ENCODE measurements around the gene IDH3G. TPM values are rescaled to one million over a fixed set of nuclear protein-coding genes. Genes with fewer than 3 reads are reported as not detected.

The IDH3G gene
- total RNA-seq, 1 experiment from 2014 or later: 43.2 TPM

DNA sequence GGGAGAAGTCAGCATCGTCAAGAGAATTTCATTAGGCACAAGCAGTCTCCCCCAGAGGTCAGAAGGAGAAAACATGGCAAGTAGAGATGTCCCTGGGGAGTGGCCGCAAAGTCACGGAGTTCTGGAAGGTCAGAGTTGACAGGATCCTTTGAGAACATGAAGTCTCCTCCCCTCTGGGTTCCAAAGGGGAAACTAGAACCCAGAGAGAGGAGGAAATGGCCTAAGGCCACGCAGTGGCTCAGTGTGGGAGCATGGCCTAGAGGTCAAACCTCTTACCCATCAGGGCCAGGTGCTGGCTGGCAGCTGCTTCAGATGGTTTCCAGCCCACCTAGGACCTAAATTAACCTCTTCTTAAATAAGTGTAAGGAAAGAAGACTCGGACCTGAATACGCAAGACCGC is 884 bp downstream of the IDH3G start:
- H3K23ac ChIP-seq (ENCODE audit: insufficient read length, low read depth, low read length): no peak overlapping the region
- H3K79me2 ChIP-seq (ENCODE audit: insufficient read depth, low read length): peaks cover 4% of the 10 kb centered on the region; the same call in 1 of the 2 replicates
- H3K14ac ChIP-seq (ENCODE audit: insufficient read depth, low read length): no peak overlapping the region
- H2AFZ ChIP-seq (ENCODE audit: low read length): no peak overlapping the region
- H3K9ac ChIP-seq (ENCODE audit: extremely low read depth, insufficient read length, low read length): peak overlapping the region; percentile 5
- H2BK15ac ChIP-seq (ENCODE audit: low read depth, low read length): no peak overlapping the region
- H4K5ac ChIP-seq (ENCODE audit: insufficient read length, low read depth, low read length): no peak overlapping the region
- H4K8ac ChIP-seq (replicated peaks; ENCODE audit: insufficient read length, low read depth, low read length): no peak overlapping the region
- no peak overlapping the region for H2AK5ac ChIP-seq (ENCODE audit: insufficient read length, low read length)
- no peaks in the 10 kb centered on the region for H4K20me1 ChIP-seq (ENCODE audit: control insufficient read depth, insufficient read depth, insufficient read length)
- H2BK5ac ChIP-seq (ENCODE audit: insufficient read length, low read length): no peak overlapping the region
- H3K79me1 ChIP-seq (ENCODE audit: insufficient read depth, low read depth, low read length, poor library complexity, severe bottlenecking): no peaks in the 10 kb centered on the region
- no peaks in the 10 kb centered on the region for H3K4me1 ChIP-seq (ENCODE audit: insufficient read depth, low read length)
- no peak overlapping the region for H2BK12ac ChIP-seq (ENCODE audit: insufficient read length, low read depth, low read length)
- H2BK120ac ChIP-seq (ENCODE audit: low read depth, low read length, poor library complexity, severe bottlenecking): no peak overlapping the region
- peaks cover 4% of the 10 kb centered on the region for H3K23me2 ChIP-seq (ENCODE audit: insufficient read length, low read depth, low read length, poor library complexity, severe bottlenecking)
- H3K27me3 ChIP-seq (ENCODE audit: insufficient read depth, low read length): no peaks in the 10 kb centered on the region
- H3K9me3 Mint-ChIP-seq: peaks cover 55 to 74% of the 10 kb centered on the region in 2 experiments
- peaks cover 34 to 44% (median 34%) of the 10 kb centered on the region in 3 experiments for H3K36me3 Mint-ChIP-seq (ENCODE audit: insufficient read depth in 1 of 3, low read depth in 3 of 3)
- no peak overlapping the region for H4K91ac ChIP-seq (ENCODE audit: insufficient read length, low read depth, low read length)
- H3K4me1 Mint-ChIP-seq: peaks cover 7 to 12% of the 10 kb centered on the region in 2 experiments; a peak in 3 of 4 replicates
- no peak for DNase-seq
- H3K27ac ChIP-seq (ENCODE audit: insufficient read length, low read depth, low read length): no peak overlapping the region
- WGBS (ENCODE audit: extremely low coverage, insufficient read length, low lambda C conversion rate): no CpG with 5 or more reads among the region's 7 CpGs
- peak overlapping the region; percentile 87 to 93 for H3K4me3 Mint-ChIP-seq
- H3K4me2 ChIP-seq (ENCODE audit: insufficient read depth, insufficient read length, low read length): peak overlapping the region; percentile 55
- peaks cover 40% of the 10 kb centered on the region for H3K9me3 ChIP-seq (ENCODE audit: control insufficient read depth, low read depth, low read length)
- H2BK20ac ChIP-seq (ENCODE audit: low read depth, low read length, poor library complexity, severe bottlenecking): no peak overlapping the region
- TF ChIP-seq, protein P1, sequence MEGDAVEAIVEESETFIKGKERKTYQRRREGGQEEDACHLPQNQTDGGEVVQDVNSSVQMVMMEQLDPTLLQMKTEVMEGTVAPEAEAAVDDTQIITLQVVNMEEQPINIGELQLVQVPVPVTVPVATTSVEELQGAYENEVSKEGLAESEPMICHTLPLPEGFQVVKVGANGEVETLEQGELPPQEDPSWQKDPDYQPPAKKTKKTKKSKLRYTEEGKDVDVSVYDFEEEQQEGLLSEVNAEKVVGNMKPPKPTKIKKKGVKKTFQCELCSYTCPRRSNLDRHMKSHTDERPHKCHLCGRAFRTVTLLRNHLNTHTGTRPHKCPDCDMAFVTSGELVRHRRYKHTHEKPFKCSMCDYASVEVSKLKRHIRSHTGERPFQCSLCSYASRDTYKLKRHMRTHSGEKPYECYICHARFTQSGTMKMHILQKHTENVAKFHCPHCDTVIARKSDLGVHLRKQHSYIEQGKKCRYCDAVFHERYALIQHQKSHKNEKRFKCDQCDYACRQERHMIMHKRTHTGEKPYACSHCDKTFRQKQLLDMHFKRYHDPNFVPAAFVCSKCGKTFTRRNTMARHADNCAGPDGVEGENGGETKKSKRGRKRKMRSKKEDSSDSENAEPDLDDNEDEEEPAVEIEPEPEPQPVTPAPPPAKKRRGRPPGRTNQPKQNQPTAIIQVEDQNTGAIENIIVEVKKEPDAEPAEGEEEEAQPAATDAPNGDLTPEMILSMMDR (conservative IDR thresholded peaks at IDR 0.05): no peak
- no peak overlapping the region for H3T11ph ChIP-seq (ENCODE audit: low read length)
- no peak overlapping the region for H3K56ac ChIP-seq (ENCODE audit: insufficient read length, low read depth, low read length)
- H3K4ac ChIP-seq (ENCODE audit: low read depth, low read length): no peak overlapping the region
- no peaks in the 10 kb centered on the region; the same call in 1 of the 2 replicates for H3K27me3 Mint-ChIP-seq (ENCODE audit: low read depth)
- H3K27ac Mint-ChIP-seq: no peak overlapping the region; a peak in 1 of 7 replicates
- no peak overlapping the region for H3K18ac ChIP-seq (ENCODE audit: insufficient read length, low read depth, low read length)

All from H9 (cell line).